Esophagus squamous epithelium (tissue), 5 donors: ENCODE results near the gene AJUBA. TPM values are rescaled to one million over a fixed set of nuclear protein-coding genes. Genes with fewer than 3 reads are reported as not detected.
A peak's percentile ranks its signal among the peaks of the same experiment; 100 is the strongest.

Experiments
- DNase-seq: peaks from one replicate; lab custom pipeline; 2025; lab: John Stamatoyannopoulos, UW
- H3K27ac ChIP-seq, 4 donors: fragments of 200-600 bp; sonication (generic); one replicate each; pipeline ENCODE4 v1.5.1; 2016 to 2019; ENCODE audit warnings: mild to moderate bottlenecking in 1 of 4
- H3K27me3 ChIP-seq, 4 donors: fragments of 200-600 bp; sonication (generic); 1 replicate in 3 of 4; 2 replicates in 1 of 4; pipeline versions ENCODE4 v1.5.1 to v1.6.0; 2017 to 2021; ENCODE audit warnings: antibody characterized with exemption in 1 of 4
- H3K36me3 ChIP-seq, 3 donors: fragments of 200-600 bp; sonication (generic); one replicate each; pipeline ENCODE4 v1.5.1; 2016 to 2019
- H3K4me1 ChIP-seq, 3 donors: fragments of 200-600 bp; sonication (generic); one replicate each; pipeline ENCODE4 v1.5.1; 2017 to 2019
- H3K4me3 ChIP-seq, 4 donors: fragments of 200-600 bp; sonication (generic); 1 replicate in 3 of 4; 2 replicates in 1 of 4; pipeline ENCODE4 v1.5.1; 2016 to 2019; ENCODE audit warnings: mild to moderate bottlenecking in 2 of 4, moderate library complexity in 1 of 4
- H3K9me3 ChIP-seq, 3 donors: fragments of 200-600 bp; sonication (generic); one replicate each; pipeline ENCODE4 v1.5.1; 2016 to 2019
- CTCF ChIP-seq, 6 experiments: fragments of 450-650 bp in 4 of 6; fragments of 200-600 bp in 2 of 6; sonication (generic) in 2 of 6; IDR thresholded peaks; one replicate each; pipeline ENCODE4 v1.5.1; 2016 to 2019; ENCODE audit warnings: antibody characterized with exemption in 6 of 6, mild to moderate bottlenecking in 4 of 6, moderate library complexity in 4 of 6
- POLR2A ChIP-seq, 4 donors: fragments of 450-650 bp; IDR thresholded peaks; one replicate each; pipeline ENCODE4 v1.6.1; 2017; ENCODE audit warnings: antibody characterized with exemption in 4 of 4, mild to moderate bottlenecking in 4 of 4, moderate library complexity in 3 of 4
- WGBS, 2 donors: methylation state at CpG; one replicate each; pipeline ENCODE4 v1.1.5; 2018; 5-methylcytosine and 5-hydroxymethylcytosine counted together
- intact Hi-C: fragments of 100-400 bp; cut with DNase I; formaldehyde crosslinking; loops from one replicate; pipeline ENCODE4 v1.15.0; 2022
- total RNA-seq, 4 donors: library from RNA; depleted of rRNA; stranded (reverse); fragments of >200 nt; gene quantifications; one replicate each; pipeline ENCODE4 v1.1.0, GENCODE V29; 2016
- donor health status: DM: yes; HTN: yes; CAD: no.

AJUBA gene
- total RNA-seq, 4 donors from 2014 or later: 31.3 to 44.3 (median 34.5) TPM

- Histone ChIP-seq H3K27ac (peak overlapping the region; percentile 95 to 97 (median 96)), H3K9me3 (no peaks in the 10 kb centered on the region), H3K27me3 (no peaks in the 10 kb centered on the region), H3K4me3 (peak overlapping the region; percentile 88 to 97 (median 92)), H3K36me3 (peaks cover 17 to 39% (median 28%) of the 10 kb centered on the region in 3 donors), H3K4me1 (peaks cover 20 to 51% (median 22%) of the 10 kb centered on the region in 3 donors)
- no peak for TF ChIP-seq POLR2A (IDR thresholded peaks at IDR 0.05)
- TF ChIP-seq CTCF (IDR thresholded peaks at IDR 0.05): no peak
- WGBS, 2 donors: 11 to 16% methylated on average over 12 of the region's 12 CpGs
- DNase-seq: no peak
- intact Hi-C loops: no loop called here
These were observed 53.9 kb downstream of the AJUBA start for GRCh38 chr14:22928237-22929103.

DNA sequence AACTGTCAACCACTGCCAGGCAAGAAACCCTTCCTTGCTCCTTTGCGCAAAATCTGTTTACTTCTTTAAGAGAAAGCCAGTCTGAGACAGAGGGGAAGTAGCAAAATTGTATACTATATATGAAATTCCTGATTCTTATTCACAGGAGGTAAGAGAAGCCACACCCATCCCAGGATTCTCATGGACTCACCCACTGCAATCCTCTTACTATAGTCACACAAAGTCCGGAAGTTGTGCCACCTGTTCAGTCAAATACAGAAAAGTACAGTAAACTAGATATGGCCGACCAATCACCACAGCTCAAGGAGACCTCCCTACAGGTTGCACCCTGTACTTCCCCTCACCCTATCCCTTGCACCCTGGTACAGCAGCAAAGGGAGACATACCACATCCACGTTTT, 56.0 kb downstream of the AJUBA start:
- no peaks in the 10 kb centered on the region for H3K9me3 ChIP-seq
- intact Hi-C loops: no loop called here
- peaks cover 29 to 61% (median 32%) of the 10 kb centered on the region in 3 donors for H3K36me3 ChIP-seq
- no peak for DNase-seq
- TF ChIP-seq CTCF (IDR thresholded peaks at IDR 0.05): no peak
- no peak for TF ChIP-seq POLR2A (IDR thresholded peaks at IDR 0.05)
- peak overlapping the region; percentile 32 to 68 (median 52) for H3K27ac ChIP-seq
- WGBS, 2 donors: 69 to 76% methylated on average over 4 of the region's 4 CpGs
- H3K4me3 ChIP-seq: no peak overlapping the region
- H3K4me1 ChIP-seq: peaks cover 20 to 46% (median 22%) of the 10 kb centered on the region in 3 donors
- no peaks in the 10 kb centered on the region for H3K27me3 ChIP-seq

GRCh38 chr14:22925513-22925912, 56.8 kb downstream of the AJUBA start:
- Histone ChIP-seq H3K9me3 (no peaks in the 10 kb centered on the region), H3K4me1 (peaks cover 16 to 39% (median 18%) of the 10 kb centered on the region in 3 donors), H3K36me3 (peaks cover 29 to 69% (median 36%) of the 10 kb centered on the region in 3 donors), H3K27me3 (no peaks in the 10 kb centered on the region), H3K27ac (peak overlapping the region in 3 of 4 donors; percentile 50 to 68 (median 55)), H3K4me3 (no peak overlapping the region)
- WGBS, 2 donors: 88 to 90% methylated on average over 3 to 6 of the region's 8 CpGs
- TF ChIP-seq CTCF (IDR thresholded peaks at IDR 0.05): no peak
- TF ChIP-seq POLR2A (IDR thresholded peaks at IDR 0.05): no peak
- no peak for DNase-seq
- intact Hi-C loops: no loop called here

DNA sequence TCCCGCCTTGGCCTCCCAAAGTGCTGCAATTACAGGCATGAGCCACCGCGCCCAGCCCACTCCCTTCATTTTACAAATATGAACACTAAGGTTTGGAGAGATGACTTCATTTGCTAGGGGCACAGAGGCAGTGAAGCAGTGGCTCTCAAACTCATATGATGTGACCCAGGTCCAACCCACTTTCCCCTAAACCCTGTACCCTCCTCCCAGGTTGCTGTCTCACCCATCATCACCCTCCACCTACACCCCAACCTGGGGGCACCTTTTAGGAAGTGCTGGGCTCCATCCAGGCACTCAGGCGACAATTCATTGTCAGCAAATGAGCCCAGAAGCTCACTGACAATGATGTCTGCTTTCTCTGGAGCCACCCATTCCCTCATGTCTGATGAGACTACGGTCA, 58.6 kb downstream of the AJUBA start:
- WGBS, 2 donors: 97 to 100% methylated on average over 3 to 4 of the region's 5 CpGs
- H3K4me1 ChIP-seq: peaks cover 16 to 40% (median 20%) of the 10 kb centered on the region in 3 donors
- intact Hi-C loops: no loop called here
- no peak for DNase-seq
- peaks cover 29 to 73% (median 39%) of the 10 kb centered on the region in 3 donors for H3K36me3 ChIP-seq
- H3K4me3 ChIP-seq: no peak overlapping the region
- TF ChIP-seq POLR2A (IDR thresholded peaks at IDR 0.05): no peak
- no peak for TF ChIP-seq CTCF (IDR thresholded peaks at IDR 0.05)
- H3K27ac ChIP-seq: no peak overlapping the region
- H3K9me3 ChIP-seq: no peaks in the 10 kb centered on the region
- no peaks in the 10 kb centered on the region for H3K27me3 ChIP-seq

DNA sequence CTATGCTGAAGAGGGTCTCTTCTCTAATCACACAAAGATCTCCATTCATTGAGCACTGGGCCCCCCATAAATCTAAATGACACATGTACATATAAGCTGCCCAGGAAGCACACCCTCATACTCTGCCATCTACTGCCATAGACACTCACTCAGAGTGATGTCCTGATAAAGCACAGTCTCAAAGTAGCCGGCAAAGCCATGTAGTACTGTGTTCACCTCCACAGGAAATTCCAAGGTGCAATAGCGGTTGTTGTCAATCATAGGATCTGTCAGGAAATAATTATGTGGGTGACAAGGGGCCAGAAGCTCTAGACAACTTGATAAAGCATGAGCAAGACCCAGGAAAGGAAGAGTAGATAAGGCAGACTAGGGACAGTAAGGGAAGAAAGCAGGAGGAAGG, 60.1 kb downstream of the AJUBA start:
- peaks cover 29 to 72% (median 39%) of the 10 kb centered on the region in 3 donors for H3K36me3 ChIP-seq
- no peaks in the 10 kb centered on the region for H3K27me3 ChIP-seq
- no peak for DNase-seq
- no peaks in the 10 kb centered on the region for H3K9me3 ChIP-seq
- 83 to 88% methylated on average over 2 of the region's 2 CpGs for WGBS, 2 donors
- intact Hi-C loops: no loop called here
- no peak overlapping the region for H3K27ac ChIP-seq
- H3K4me3 ChIP-seq: no peak overlapping the region
- TF ChIP-seq POLR2A (IDR thresholded peaks at IDR 0.05): no peak
- peaks cover 12 to 35% (median 13%) of the 10 kb centered on the region in 3 donors for H3K4me1 ChIP-seq

Other genes starting within 250 kb of the AJUBA start
- gene OXA1L, start 215.9 kb downstream of the AJUBA start, total RNA-seq: 10 to 100 TPM; 52.1 to 85.8 (median 73.4) TPM
- gene SLC7A7, start 167.1 kb downstream of the AJUBA start, total RNA-seq: 10 to 100 TPM in 1 of 4 donors, 1 to 10 TPM in 2, not detected in 1; 2.5 to 12.6 (median 7.8) TPM
- 100 to 1,000 TPM in 1 of 4 donors, 10 to 100 TPM in 3; 32.8 to 142 (median 82.1) TPM for gene MRPL52, start 152.7 kb downstream of the AJUBA start, total RNA-seq
- gene MMP14, start 146.0 kb downstream of the AJUBA start, total RNA-seq: 100 to 1,000 TPM in 3 of 4 donors, 10 to 100 TPM in 1; 67.9 to 127 (median 102) TPM
- gene LRP10, start 110.8 kb downstream of the AJUBA start, total RNA-seq: 100 to 1,000 TPM; 111 to 314 (median 128) TPM
- gene REM2, start 99.3 kb downstream of the AJUBA start, total RNA-seq: under 1 TPM; 0.19 to 0.83 (median 0.32) TPM
- 100 to 1,000 TPM in 1 of 4 donors, 10 to 100 TPM in 3; 40.0 to 101 (median 58.9) TPM for gene RBM23, start 63.4 kb downstream of the AJUBA start, total RNA-seq
- 10 to 100 TPM; 36.5 to 75.0 (median 66.1) TPM for gene PRMT5, start 53.2 kb downstream of the AJUBA start, total RNA-seq
- 10 to 100 TPM; 27.6 to 44.3 (median 33.6) TPM for gene HAUS4, start 25.5 kb downstream of the AJUBA start, total RNA-seq
- gene C14orf93, start 27.6 kb upstream of the AJUBA start, total RNA-seq: 10 to 100 TPM in 2 of 4 donors, 1 to 10 TPM in 2; 3.4 to 12.7 (median 8.8) TPM
- gene PSMB5, start 52.3 kb upstream of the AJUBA start, total RNA-seq: 100 to 1,000 TPM; 140 to 185 (median 153) TPM
- gene PSMB11, start 59.7 kb upstream of the AJUBA start, total RNA-seq: not detected
- 1 to 10 TPM; 3.4 to 6.7 (median 4.8) TPM for gene CDH24, start 75.0 kb upstream of the AJUBA start, total RNA-seq
- 100 to 1,000 TPM in 1 of 4 donors, 10 to 100 TPM in 3; 51.4 to 107 (median 83.0) TPM for gene ACIN1, start 112.6 kb upstream of the AJUBA start, total RNA-seq
- 10 to 100 TPM; 17.5 to 42.0 (median 31.0) TPM for gene C14orf119, start 113.0 kb upstream of the AJUBA start, total RNA-seq
- gene CIROP, start 122.4 kb upstream of the AJUBA start, total RNA-seq: under 1 TPM in 1 of 4 donors, not detected in 3; 0.38 TPM
- not detected for gene CEBPE, start 136.7 kb upstream of the AJUBA start, total RNA-seq
- gene SLC7A8, start 201.1 kb upstream of the AJUBA start, total RNA-seq: 10 to 100 TPM; 22.2 to 58.0 (median 39.8) TPM